NCI-H82 treated with DMSO at 0.1 percent for 48 hours (cell line): ENCODE measurements around the gene TAOK3.
"Not testable (repeated sequence)": the region's sequence is repeated elsewhere in the genome, so short reads cannot be mapped to it uniquely, and the experiment has no call there.

Experiments
- DNase-seq: peaks from one replicate; lab custom pipeline; 2025; ENCODE audit not compliant: unreplicated experiment; lab: John Stamatoyannopoulos, UW

TAOK3 gene

GRCh38 chr12:118145113-118145797 is 227.5 kb downstream of the TAOK3 start:
- DNase-seq, result no peak

- no peak for DNase-seq
Observed at GRCh38 chr12:118144499-118144898, 228.2 kb downstream of the TAOK3 start.

- DNase-seq, result no peak
Observed at GRCh38 chr12:118140825-118141224, 231.9 kb downstream of the TAOK3 start.

GRCh38 chr12:118137148-118137678 is 235.5 kb downstream of the TAOK3 start:
- no peak for DNase-seq

- DNase-seq, result no peak
Observed at GRCh38 chr12:118136559-118137003, 236.1 kb downstream of the TAOK3 start.

- DNase-seq, result peak; percentile 77
Observed at GRCh38 chr12:118135788-118136558, 236.7 kb downstream of the TAOK3 start, which contains the start of gene PEBP1. PEBP1 (plus strand) TSS chr12:118136124; CDS start chr12:118136210, 86 bp downstream.

- DNase-seq, result not testable (repeated sequence)
Observed at GRCh38 chr12:118129436-118129835, 243.3 kb downstream of the TAOK3 start.

- no peak for DNase-seq
Observed at GRCh38 chr12:118127867-118128266, 244.8 kb downstream of the TAOK3 start.

GRCh38 chr12:118126119-118126757 is 246.5 kb downstream of the TAOK3 start:
- DNase-seq, result no peak

GRCh38 chr12:118125743-118126118 is 247.0 kb downstream of the TAOK3 start:
- DNase-seq, result no peak

- no peak for DNase-seq
Observed at GRCh38 chr12:118124333-118124874, 248.3 kb downstream of the TAOK3 start.

GRCh38 chr12:118122264-118122663 is 250.4 kb downstream of the TAOK3 start:
- DNase-seq, result no peak

- DNase-seq, result peak; percentile 45
Observed at GRCh38 chr12:118120579-118121363, 251.9 kb downstream of the TAOK3 start.

- no peak for DNase-seq
Observed at GRCh38 chr12:118119449-118119879, 253.2 kb downstream of the TAOK3 start.

- no peak for DNase-seq
Observed at GRCh38 chr12:118109088-118109487, 263.6 kb downstream of the TAOK3 start.

GRCh38 chr12:118107694-118108093 is 265.0 kb downstream of the TAOK3 start:
- no peak for DNase-seq

GRCh38 chr12:118107011-118107410 is 265.7 kb downstream of the TAOK3 start:
- DNase-seq, result no peak

GRCh38 chr12:118103601-118104382 is 268.9 kb downstream of the TAOK3 start, which contains the start of gene VSIG10:
VSIG10 (minus strand) TSS chr12:118104011; CDS start chr12:118103671, 340 bp downstream.
- peak; percentile 32 for DNase-seq

- DNase-seq, result no peak
Observed at GRCh38 chr12:118103201-118103600, 269.5 kb downstream of the TAOK3 start.
